Measurements from ENCODE around the gene DDX5. TPM values are rescaled to one million over a fixed set of nuclear protein-coding genes. Genes with fewer than 3 reads are reported as not detected.

Gene DDX5
- total RNA-seq, 6 experiments from 2014 or later: 218 to 431 (median 344) TPM

GRCh38 chr17:64527914-64528313, 21.8 kb upstream of the DDX5 start:
- 100% methylated on average over 2 of the region's 2 CpGs for WGBS (ENCODE audit: insufficient coverage, low coverage, low lambda C conversion rate, missing lambda C conversion rate)
- Histone ChIP-seq H3K4me1 (no peaks in the 10 kb centered on the region), H3K27ac (no peak overlapping the region), H3K4me3 (no peak overlapping the region), H3K27me3 (no peaks in the 10 kb centered on the region), H3K9me3 (no peaks in the 10 kb centered on the region), H3K36me3 (peaks cover 18 to 100% (median 67%) of the 10 kb centered on the region in 4 donors)
- ATAC-seq (no peak), DNase-seq (no peak)
- intact Hi-C loops (cut with DNase I): no loop called here
- TF ChIP-seq CTCF (IDR thresholded peaks at IDR 0.05) (no peak), POLR2A (IDR thresholded peaks at IDR 0.05) (no peak)

- no peak for ATAC-seq
- no peak overlapping the region for H3K4me3 ChIP-seq
- H3K4me1 ChIP-seq: no peaks in the 10 kb centered on the region
- no peaks in the 10 kb centered on the region for H3K9me3 ChIP-seq
- no peak for TF ChIP-seq POLR2A (IDR thresholded peaks at IDR 0.05)
- no peak for TF ChIP-seq CTCF (IDR thresholded peaks at IDR 0.05)
- intact Hi-C loops (cut with DNase I): no loop called here
- peaks cover 0 to 99% (median 33%) of the 10 kb centered on the region in 4 donors for H3K36me3 ChIP-seq
- no peaks in the 10 kb centered on the region for H3K27me3 ChIP-seq
- no peak overlapping the region for H3K27ac ChIP-seq
- no peak for DNase-seq
- 96% methylated on average over 4 of the region's 6 CpGs for WGBS (ENCODE audit: insufficient coverage, low coverage, low lambda C conversion rate, missing lambda C conversion rate)
Observed at GRCh38 chr17:64520359-64520758, 14.3 kb upstream of the DDX5 start.

GRCh38 chr17:64519601-64520000, 13.5 kb upstream of the DDX5 start:
- no peak for TF ChIP-seq POLR2A (IDR thresholded peaks at IDR 0.05)
- ATAC-seq (no peak), DNase-seq (no peak)
- H3K9me3 ChIP-seq: no peaks in the 10 kb centered on the region
- intact Hi-C loops (cut with DNase I): no loop called here
- no peaks in the 10 kb centered on the region for H3K4me1 ChIP-seq
- no peak overlapping the region for H3K27ac ChIP-seq
- no peak overlapping the region for H3K4me3 ChIP-seq
- no peaks in the 10 kb centered on the region for H3K27me3 ChIP-seq
- WGBS (ENCODE audit: insufficient coverage, low coverage, low lambda C conversion rate, missing lambda C conversion rate): 88% methylated on average over 6 of the region's 6 CpGs
- H3K36me3 ChIP-seq: peaks cover 0 to 98% (median 34%) of the 10 kb centered on the region in 4 donors

- Histone ChIP-seq H3K36me3 (peaks cover 0 to 93% (median 26%) of the 10 kb centered on the region in 4 donors), H3K4me3 (no peak overlapping the region), H3K9me3 (no peaks in the 10 kb centered on the region), H3K27ac (no peak overlapping the region), H3K27me3 (no peaks in the 10 kb centered on the region), H3K4me1 (no peaks in the 10 kb centered on the region)
- intact Hi-C loops (cut with DNase I): no loop called here
- WGBS (ENCODE audit: insufficient coverage, low coverage, low lambda C conversion rate, missing lambda C conversion rate): 94% methylated on average over 1 of the region's 1 CpG
- DNase-seq (no peak), ATAC-seq (no peak)
- TF ChIP-seq POLR2A (IDR thresholded peaks at IDR 0.05) (no peak), CTCF (IDR thresholded peaks at IDR 0.05) (no peak)
Observed at GRCh38 chr17:64515829-64516228, 9.7 kb upstream of the DDX5 start.

- TF ChIP-seq POLR2A (IDR thresholded peaks at IDR 0.05): no peak
- TF ChIP-seq CTCF (IDR thresholded peaks at IDR 0.05): no peak
- Histone ChIP-seq H3K9me3 (no peaks in the 10 kb centered on the region), H3K27ac (no peak overlapping the region), H3K27me3 (no peaks in the 10 kb centered on the region), H3K36me3 (peaks cover 0 to 93% (median 25%) of the 10 kb centered on the region in 4 donors), H3K4me1 (no peaks in the 10 kb centered on the region), H3K4me3 (no peak overlapping the region)
- DNase-seq (no peak), ATAC-seq (no peak)
- 88% methylated on average over 2 of the region's 2 CpGs for WGBS (ENCODE audit: insufficient coverage, low coverage, low lambda C conversion rate, missing lambda C conversion rate)
- intact Hi-C loops (cut with DNase I): no loop called here
Observed at GRCh38 chr17:64515419-64515818, 9.3 kb upstream of the DDX5 start.

Data from right lobe of liver (tissue), 6 donors.